ENCODE data around the gene SYK.

The SYK gene

DNA sequence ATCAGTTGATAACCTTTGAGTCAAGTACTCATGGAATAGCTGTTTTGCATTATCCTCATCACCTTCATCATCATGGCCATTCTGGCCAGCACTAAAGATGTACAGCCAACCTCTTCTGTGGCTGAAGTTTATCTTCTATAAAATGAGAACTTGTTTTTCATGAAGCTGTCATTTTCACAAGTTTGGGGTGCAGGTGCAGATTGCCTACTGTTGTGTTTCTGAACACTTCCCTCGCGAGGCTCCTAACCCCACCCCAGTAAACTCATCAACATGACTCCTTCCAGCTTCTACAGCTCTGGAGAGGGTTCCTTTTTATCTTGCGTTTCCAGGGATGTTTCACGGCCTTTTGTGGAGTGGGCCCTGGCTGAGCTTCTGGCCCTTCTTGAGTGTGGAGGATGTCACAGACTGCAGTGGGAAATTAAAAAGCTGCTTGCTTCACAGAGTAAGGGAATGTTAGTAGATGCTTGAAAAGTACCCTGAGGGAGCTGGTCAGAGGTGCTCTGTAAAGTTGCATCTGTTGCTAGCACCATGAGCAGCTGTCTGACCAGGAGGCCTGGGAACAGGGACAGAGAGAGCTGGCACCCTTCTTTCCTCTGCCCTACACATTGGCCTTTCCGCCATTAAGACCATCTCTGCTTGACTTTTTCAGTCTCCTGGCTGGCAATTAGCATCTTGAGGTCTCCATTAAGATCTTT, 24.9 kb downstream of the SYK start:
- DNase-seq (ENCODE audit: low spot score), result no peak
- no peak overlapping the region for H3K27ac ChIP-seq
- POLR2A ChIA-PET (ENCODE audit: low non-redundant PET), result no interaction called here
- TF ChIP-seq, protein P1, sequence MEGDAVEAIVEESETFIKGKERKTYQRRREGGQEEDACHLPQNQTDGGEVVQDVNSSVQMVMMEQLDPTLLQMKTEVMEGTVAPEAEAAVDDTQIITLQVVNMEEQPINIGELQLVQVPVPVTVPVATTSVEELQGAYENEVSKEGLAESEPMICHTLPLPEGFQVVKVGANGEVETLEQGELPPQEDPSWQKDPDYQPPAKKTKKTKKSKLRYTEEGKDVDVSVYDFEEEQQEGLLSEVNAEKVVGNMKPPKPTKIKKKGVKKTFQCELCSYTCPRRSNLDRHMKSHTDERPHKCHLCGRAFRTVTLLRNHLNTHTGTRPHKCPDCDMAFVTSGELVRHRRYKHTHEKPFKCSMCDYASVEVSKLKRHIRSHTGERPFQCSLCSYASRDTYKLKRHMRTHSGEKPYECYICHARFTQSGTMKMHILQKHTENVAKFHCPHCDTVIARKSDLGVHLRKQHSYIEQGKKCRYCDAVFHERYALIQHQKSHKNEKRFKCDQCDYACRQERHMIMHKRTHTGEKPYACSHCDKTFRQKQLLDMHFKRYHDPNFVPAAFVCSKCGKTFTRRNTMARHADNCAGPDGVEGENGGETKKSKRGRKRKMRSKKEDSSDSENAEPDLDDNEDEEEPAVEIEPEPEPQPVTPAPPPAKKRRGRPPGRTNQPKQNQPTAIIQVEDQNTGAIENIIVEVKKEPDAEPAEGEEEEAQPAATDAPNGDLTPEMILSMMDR (conservative IDR thresholded peaks at IDR 0.05; ENCODE audit: low read depth), result no peak
- CTCF ChIA-PET, result interaction anchor here (0.6 to 1.2 kb wide), 3 partner anchors 26 to 1944 kb away, joined by 3 read pairs; no protein-coding TSS in a partner anchor

DNA sequence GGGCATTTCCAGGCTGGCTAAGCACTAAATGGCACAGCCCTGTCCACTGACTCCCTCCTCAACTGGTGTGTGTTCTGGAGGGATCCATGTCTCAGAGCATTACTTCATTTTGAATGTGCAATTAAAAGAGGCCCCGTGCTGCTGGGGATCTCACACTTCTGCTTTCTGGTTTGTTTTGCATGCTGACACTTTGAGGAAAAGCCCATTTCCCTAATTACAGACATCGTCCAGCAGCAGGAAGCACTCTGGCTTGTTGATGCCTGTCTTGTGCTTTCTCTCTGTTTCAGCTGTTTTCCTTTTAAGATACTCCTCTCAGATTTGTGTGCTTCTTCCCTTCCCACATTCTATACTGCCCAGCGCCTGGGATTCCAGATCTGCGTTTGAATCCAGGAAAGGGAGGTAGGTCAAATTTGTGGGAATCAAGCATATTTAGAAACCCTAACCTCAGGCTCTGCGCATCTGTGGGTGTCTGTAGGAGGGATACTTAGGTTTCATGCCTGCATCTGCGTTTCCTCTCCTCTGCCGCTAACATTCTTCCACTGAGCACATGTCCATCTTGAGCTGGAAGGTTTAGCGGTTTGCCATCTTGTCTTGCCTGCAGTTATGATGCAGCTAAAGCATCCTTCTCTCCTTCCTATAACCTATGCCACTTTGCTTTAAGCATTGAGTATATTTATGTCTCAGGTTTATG, 25.7 kb downstream of the SYK start:
- ChIA-PET POLR2A (ENCODE audit: low non-redundant PET) (no interaction called here), CTCF (no interaction called here)
- no peak overlapping the region for H3K27ac ChIP-seq
- TF ChIP-seq, protein P1 (conservative IDR thresholded peaks at IDR 0.05; ENCODE audit: low read depth), result no peak
- DNase-seq (ENCODE audit: low spot score), result no peak

DNA sequence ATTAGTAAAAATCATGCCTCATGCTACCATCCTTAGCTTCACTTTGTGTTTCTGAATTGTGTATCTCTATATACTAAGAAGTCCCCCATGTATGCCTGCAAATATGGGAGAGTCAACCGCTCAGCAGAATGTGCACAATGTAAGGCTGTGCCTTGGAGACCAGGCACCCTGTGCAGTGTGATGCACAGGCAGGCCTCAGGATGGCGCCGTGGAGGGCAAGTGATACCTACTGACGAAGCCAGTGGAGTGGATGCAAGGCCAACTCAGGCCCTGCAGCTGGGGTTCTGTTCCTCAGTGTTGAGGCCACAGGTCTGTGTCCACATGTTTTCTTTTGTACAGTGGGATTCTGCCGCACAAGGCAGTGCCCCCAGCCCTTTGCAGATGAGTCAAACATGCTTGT, 28.4 kb downstream of the SYK start:
- H3K27ac ChIP-seq, result no peak overlapping the region
- ChIA-PET POLR2A (ENCODE audit: low non-redundant PET) (no interaction called here), CTCF (no interaction called here)
- no peak for DNase-seq (ENCODE audit: low spot score)
- TF ChIP-seq, protein P1 (conservative IDR thresholded peaks at IDR 0.05; ENCODE audit: low read depth), result no peak

DNA sequence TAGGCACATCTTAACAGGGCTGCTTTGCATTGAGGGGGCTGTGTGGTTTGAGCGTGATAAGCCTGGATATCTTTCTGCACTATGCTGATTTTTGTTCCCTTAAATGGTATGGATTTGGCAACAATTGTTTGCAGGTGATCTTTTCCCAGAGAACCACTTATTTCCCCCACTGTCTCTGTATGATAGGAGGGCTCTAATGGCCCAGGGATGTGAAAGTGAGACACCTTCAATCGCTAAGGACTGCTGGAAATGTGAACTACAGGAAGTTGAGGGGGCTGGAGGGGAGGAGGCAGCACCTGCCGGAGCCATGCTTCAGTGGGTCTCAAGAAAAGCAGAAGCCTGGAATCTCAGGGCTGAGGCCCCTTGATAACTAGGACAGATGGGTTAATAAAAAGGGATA, 29.4 kb downstream of the SYK start:
- no peak overlapping the region for H3K27ac ChIP-seq
- ChIA-PET POLR2A (ENCODE audit: low non-redundant PET) (no interaction called here), CTCF (interaction anchor here (0.7 kb wide), 1 partner anchor 847 kb away, joined by 3 read pairs; no protein-coding TSS in a partner anchor)
- TF ChIP-seq, protein P1 (conservative IDR thresholded peaks at IDR 0.05; ENCODE audit: low read depth), result no peak
- no peak for DNase-seq (ENCODE audit: low spot score)

DNA sequence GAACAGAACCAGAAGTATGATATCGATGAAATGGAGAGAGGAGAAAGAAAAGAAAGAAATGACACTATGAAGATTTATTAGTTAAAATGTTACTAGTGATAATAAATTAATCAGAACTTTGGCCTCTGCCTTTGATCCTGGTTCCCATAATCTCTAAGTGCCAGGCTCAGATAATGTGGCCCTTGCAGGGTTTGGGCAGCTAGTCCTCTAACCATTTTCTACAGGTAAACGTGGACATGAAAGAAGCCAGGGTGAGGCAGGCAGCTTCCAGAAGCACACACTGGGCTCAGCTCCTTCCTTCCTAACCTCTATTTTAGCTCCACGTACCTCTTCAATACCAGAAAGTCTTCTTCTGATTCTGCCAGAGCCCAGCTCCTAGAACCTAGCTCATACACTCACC, 30.6 kb downstream of the SYK start:
- TF ChIP-seq, protein P1 (conservative IDR thresholded peaks at IDR 0.05; ENCODE audit: low read depth), result no peak
- CTCF ChIA-PET, result no interaction called here
- POLR2A ChIA-PET (ENCODE audit: low non-redundant PET), result no interaction called here
- DNase-seq (ENCODE audit: low spot score), result no peak
- H3K27ac ChIP-seq, result no peak overlapping the region

DNA sequence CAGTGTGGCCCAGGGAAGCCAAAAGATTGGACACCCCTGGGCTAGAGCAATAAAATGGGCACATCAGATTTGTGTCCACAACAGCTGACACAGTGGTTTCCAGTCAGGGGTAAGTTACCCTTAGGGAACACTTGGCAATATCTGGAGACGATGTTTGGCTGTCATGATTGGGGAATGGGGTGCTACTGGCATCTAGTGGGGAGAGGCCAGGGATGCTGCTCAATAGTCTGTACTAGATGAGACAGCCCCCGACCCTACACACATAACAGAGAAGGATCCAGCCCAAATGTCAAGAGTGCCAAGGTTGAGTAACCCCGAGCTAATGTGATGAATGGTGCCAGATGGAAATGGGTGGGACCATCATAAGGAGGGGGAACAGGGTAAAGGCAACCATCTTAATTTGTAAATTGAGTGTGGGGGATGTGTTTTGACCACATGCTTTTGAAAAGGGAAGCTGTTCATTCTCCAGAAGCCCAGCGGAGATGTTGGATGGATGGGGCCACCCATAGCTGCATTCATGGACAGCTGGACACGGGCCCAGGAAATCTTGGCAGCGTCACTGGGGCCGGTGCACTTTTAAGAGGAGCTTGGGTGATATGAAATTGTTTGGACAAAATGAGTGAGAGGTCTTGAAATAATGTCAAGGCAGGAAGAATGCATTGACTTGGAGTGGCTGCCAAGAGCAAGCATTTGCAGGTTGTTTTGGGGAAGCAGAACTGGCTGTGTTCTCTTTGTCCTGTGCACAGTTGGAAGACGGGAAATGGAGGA, 33.4 kb downstream of the SYK start:
- no peak for DNase-seq (ENCODE audit: low spot score)
- ChIA-PET POLR2A (ENCODE audit: low non-redundant PET) (no interaction called here), CTCF (interaction anchor here (1.7 kb wide), 1 partner anchor 16 kb away, joined by 6 read pairs; no protein-coding TSS in a partner anchor)
- no peak overlapping the region for H3K27ac ChIP-seq
- TF ChIP-seq, protein P1 (conservative IDR thresholded peaks at IDR 0.05; ENCODE audit: low read depth), result no peak

Measured in RWPE1 (cell line).